BE2C (cell line): ENCODE data around the gene ABRACL.

Experiments
- DNase-seq: peaks from one replicate; pipeline ENCODE4 v3.0.0-alpha.2; 2020
- H3K27me3 ChIP-seq: fragments of 250-450 bp; sonication (Bioruptor Pico); 2 replicates; pipeline ENCODE4 v1.5.1; 2020; ENCODE audit warnings: mild to moderate bottlenecking
- H3K36me3 ChIP-seq: fragments of 250-450 bp; sonication (Bioruptor Pico); 2 replicates; pipeline ENCODE4 v1.5.1; 2020; ENCODE audit warnings: mild to moderate bottlenecking
- H3K4me1 ChIP-seq: fragments of 250-450 bp; sonication (Bioruptor Pico); 2 replicates; pipeline ENCODE4 v1.5.1; 2020
- H3K4me3 ChIP-seq: 2 replicates; pipeline ENCODE4 v1.5.1; 2011; ENCODE audit warnings: low read depth, low read length
- H3K9me3 ChIP-seq: fragments of 250-450 bp; sonication (Bioruptor Pico); 2 replicates; pipeline ENCODE4 v1.5.1; 2020
- TF ChIP-seq, protein P1 (sequence below): IDR thresholded peaks from 2 replicates; pipeline ENCODE4 v1.5.1; 2012; ENCODE audit warnings: mild to moderate bottlenecking, low read depth, low read length

The ABRACL gene

DNA sequence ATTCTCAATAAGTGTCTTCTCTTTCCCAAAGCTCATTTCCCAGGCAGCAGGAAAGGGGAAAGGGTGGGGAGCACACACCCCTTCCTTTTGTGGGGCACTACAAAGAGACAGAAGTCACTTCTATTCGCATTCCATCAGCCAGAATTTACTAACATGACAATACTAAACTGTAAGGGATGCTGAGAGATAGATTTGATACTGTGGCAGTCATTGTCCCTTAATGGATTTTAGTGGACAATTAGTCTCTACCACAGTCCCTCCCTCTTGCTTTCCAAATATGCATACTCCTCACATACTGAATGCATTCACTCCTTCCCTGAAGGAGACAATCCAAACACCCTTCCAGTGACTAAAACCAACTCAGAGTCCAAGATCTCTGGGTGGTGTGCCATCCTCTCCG lies 50.5 kb downstream of the ABRACL start:
- no peak overlapping the region for H3K4me3 ChIP-seq
- H3K36me3 ChIP-seq, result no peaks in the 10 kb centered on the region
- no peaks in the 10 kb centered on the region for H3K9me3 ChIP-seq
- no peaks in the 10 kb centered on the region for H3K27me3 ChIP-seq
- TF ChIP-seq, protein P1, sequence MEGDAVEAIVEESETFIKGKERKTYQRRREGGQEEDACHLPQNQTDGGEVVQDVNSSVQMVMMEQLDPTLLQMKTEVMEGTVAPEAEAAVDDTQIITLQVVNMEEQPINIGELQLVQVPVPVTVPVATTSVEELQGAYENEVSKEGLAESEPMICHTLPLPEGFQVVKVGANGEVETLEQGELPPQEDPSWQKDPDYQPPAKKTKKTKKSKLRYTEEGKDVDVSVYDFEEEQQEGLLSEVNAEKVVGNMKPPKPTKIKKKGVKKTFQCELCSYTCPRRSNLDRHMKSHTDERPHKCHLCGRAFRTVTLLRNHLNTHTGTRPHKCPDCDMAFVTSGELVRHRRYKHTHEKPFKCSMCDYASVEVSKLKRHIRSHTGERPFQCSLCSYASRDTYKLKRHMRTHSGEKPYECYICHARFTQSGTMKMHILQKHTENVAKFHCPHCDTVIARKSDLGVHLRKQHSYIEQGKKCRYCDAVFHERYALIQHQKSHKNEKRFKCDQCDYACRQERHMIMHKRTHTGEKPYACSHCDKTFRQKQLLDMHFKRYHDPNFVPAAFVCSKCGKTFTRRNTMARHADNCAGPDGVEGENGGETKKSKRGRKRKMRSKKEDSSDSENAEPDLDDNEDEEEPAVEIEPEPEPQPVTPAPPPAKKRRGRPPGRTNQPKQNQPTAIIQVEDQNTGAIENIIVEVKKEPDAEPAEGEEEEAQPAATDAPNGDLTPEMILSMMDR, result no peak
- DNase-seq, result no peak
- no peaks in the 10 kb centered on the region for H3K4me1 ChIP-seq

DNA sequence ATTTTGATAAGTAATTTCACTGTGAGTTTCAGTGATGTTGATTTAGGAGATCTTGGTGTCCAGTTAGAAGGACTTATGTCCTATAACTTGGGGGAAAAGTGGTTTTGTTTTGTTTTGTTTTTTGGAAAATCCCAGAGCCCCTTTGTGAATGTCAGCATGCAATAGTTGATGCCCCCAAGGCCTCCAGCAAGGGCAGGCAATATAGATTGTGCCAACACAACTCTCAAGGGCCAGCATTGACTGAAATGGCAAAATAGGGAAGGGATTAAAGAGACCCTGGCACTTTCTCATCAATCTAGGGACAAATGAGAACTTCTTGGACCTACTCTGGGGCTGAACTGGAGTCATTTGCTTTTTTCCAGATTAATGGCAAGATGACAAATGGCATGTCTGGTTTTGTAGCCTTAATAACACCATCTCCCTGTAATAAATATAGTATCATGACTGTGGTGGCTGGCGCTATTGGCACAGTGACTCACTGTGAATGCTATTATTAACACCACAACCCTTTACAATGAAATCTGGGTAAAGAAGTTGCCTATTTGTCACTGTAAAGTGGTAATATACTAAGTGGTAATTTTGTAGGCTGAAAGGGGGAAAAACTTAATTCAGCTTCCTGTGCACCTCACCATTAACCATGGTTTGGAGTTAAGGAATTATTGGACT lies 51.8 kb downstream of the ABRACL start:
- Histone ChIP-seq H3K36me3 (no peaks in the 10 kb centered on the region), H3K9me3 (no peaks in the 10 kb centered on the region), H3K4me1 (no peaks in the 10 kb centered on the region), H3K4me3 (no peak overlapping the region), H3K27me3 (no peaks in the 10 kb centered on the region)
- TF ChIP-seq, protein P1, result no peak
- DNase-seq, result no peak

DNA sequence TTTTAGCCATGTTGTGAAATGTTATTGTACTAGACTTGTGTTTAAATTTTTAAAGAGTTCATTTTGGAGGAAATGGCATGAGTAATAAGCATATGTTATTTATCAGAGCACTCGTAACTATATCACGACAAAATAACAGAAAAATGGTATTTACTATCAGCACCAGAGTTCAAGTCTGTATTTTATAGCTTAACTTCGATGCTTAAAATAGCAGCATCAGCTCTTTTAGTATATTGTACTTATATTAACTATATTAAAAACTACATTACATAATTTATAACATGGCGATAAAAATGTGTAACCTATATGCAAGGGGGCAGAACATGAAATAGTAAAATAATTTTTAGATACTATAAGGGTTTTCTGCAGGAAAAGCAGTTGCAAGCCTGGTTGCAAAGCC lies 52.9 kb downstream of the ABRACL start:
- no peaks in the 10 kb centered on the region for H3K4me1 ChIP-seq
- H3K36me3 ChIP-seq, result no peaks in the 10 kb centered on the region
- no peaks in the 10 kb centered on the region for H3K27me3 ChIP-seq
- no peak overlapping the region for H3K4me3 ChIP-seq
- H3K9me3 ChIP-seq, result no peaks in the 10 kb centered on the region
- DNase-seq, result no peak
- TF ChIP-seq, protein P1, result no peak

DNA sequence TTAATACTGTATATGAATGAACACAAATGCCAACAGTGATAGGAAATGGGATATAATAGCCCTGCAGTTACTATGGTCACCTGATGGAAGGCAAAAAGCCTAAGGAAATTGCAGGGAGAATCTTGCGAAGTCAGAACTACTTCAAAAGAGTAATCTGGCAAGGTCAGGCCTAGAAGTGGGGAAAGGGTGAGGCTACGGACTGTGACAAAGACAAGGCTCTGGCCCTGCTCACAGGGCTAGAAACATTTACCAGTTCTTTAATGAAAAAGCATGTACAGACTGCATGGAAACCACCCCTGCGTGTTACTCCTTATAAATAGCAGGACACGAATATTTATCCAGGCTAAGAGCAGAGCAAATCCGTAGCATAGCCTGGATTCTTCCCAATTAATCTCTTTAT lies 53.8 kb downstream of the ABRACL start:
- TF ChIP-seq, protein P1, result no peak

DNA sequence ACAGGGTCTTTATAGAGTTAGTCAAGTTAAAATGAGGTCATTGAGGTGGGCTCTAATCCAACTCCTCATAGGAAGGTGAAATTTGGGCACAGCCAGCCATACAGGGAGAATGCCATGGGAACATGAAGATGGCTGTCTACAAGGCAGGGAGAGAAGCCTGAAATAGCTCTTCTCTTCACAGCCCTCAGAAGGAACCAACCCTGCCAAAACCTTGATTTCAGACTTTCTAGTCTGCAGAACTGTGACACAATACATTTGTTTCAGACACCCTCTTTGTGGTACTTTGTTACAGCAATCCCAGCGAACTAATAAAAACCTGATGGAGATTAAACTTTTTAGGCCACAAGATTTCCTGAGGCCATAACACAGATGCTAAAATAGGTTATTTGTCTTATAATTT lies 63.3 kb downstream of the ABRACL start:
- Histone ChIP-seq H3K4me1 (no peaks in the 10 kb centered on the region), H3K4me3 (no peak overlapping the region), H3K36me3 (no peaks in the 10 kb centered on the region), H3K9me3 (no peaks in the 10 kb centered on the region), H3K27me3 (no peaks in the 10 kb centered on the region)
- no peak for DNase-seq
- TF ChIP-seq, protein P1, result no peak

More for the DNA sequence above, 53.8 kb downstream of the ABRACL start:
- Histone ChIP-seq H3K4me3 (no peak overlapping the region), H3K9me3 (no peaks in the 10 kb centered on the region), H3K27me3 (no peaks in the 10 kb centered on the region), H3K36me3 (no peaks in the 10 kb centered on the region), H3K4me1 (no peaks in the 10 kb centered on the region)
- DNase-seq, result no peak
